GM21576 (cell line): ENCODE results near the gene PSMD2.
A peak's percentile ranks its signal among the peaks of the same experiment; 100 is the strongest.
"Not testable (repeated sequence)": the region's sequence is repeated elsewhere in the genome, so short reads cannot be mapped to it uniquely, and the experiment has no call there.

ENCODE experiments used
- ATAC-seq: cut with Tn5 transposase; IDR thresholded peaks from one replicate; pipeline ENCODE4 v1.9.1; 2021; ENCODE audit warnings: mild to moderate bottlenecking, moderate library complexity; ENCODE audit not compliant: unreplicated experiment

The PSMD2 gene

DNA sequence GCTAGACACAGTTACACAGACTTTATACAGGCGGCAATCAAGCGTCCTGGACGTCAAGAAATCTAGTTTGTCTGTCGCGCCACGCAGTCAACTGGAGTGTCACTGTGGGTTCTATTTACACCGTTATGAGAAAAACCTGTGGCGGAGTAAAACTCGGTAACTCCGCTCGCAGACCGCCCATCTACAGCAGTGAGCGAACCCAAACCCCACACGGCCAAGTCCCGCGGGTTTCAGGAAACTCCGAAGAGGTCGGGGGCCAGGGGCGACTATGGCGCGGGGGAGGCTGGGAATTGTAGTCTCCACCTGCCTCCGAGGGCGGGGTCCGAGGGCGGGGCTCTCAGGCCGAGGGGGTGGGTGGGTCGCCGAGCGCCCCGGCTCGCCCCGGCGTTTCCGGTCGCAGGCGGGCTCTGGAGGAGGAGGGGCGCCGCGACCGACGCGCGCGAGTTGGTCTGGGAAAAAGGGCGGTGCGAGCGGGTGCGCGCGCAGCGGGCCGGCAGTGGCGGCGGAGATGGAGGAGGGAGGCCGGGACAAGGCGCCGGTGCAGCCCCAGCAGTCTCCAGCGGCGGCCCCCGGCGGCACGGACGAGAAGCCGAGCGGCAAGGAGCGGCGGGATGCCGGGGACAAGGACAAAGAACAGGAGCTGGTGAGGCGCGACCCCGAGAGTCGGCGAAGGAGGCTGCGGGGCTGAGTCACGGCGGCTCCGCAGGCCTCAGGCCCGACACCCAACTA, at the start of gene PSMD2:
TSS of gene PSMD2 (plus strand) at position 483 of the 729 bp plus-strand sequence. CDS start at position 509, 26 bp downstream.
- peak; percentile 92 for ATAC-seq

DNA sequence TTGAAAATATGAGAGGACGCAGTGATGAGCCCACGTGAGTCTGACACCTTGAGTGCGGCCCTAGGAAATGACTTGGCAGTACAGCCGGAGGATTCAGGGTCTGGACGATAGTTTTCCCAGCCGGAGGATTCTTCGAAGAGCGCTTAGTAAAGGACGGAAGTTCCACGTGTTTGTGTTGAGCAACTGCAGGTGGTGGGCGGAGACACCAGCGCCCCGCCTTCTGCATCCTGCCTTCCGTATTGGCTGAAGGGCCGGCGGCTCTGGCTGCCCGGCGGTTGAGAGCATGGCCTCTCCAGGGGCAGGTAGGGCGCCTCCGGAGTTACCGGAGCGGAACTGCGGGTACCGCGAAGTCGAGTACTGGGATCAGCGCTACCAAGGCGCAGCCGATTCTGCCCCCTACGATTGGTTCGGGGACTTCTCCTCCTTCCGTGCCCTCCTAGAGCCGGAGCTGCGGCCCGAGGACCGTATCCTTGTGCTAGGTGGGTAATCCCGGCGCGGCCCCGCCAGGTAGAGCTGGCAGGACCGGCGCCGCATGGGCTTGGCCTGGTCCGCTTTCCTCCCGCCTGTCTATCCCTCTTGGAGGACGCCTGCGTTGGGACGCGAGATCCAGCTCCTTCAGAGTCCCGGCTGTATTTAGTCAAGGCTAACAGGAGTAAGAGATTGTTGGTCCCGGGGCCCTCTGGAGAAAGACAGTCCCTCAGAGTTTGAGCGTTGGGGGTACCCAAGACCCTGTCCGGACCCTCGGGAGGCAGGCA, 49.5 kb upstream of the PSMD2 start, which contains the start of gene EEF1AKMT4:
TSS of gene EEF1AKMT4 (plus strand) at position 261 of the 755 bp plus-strand sequence. CDS start at position 284, 23 bp downstream.
- ATAC-seq: peak; percentile 88

DNA sequence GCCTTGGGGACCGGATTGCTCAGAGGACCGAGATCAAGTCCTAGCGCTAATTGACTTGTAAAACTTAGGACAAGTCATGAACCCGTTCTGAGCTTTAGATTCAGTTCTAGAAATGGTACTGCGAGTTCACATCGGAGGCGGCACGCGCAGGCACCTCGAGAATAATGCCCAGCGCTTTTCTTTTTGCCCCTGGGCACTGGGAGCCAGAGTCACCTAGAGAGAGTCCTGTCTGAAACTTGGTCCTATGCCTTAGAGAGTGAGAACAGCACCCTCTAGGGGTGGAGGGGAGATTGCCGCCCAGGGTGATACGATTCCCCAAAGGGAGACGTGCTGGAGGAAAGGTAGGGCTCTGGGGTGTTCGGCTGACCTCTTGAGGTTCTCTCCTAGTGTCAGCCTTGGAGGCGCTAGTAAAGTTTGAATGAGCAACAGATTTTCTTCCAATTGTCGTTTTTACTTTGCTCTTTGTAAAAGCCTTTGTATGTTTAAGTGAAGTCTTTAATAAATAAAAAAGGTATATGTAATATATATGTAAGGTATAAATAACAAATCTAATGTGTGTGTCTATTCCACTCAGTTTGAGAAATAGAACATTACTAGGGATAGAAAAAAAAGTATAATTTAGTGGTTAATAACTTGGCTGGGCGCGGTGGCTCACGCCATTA, 48.7 kb upstream of the PSMD2 start:
- ATAC-seq: peak; percentile 80

DNA sequence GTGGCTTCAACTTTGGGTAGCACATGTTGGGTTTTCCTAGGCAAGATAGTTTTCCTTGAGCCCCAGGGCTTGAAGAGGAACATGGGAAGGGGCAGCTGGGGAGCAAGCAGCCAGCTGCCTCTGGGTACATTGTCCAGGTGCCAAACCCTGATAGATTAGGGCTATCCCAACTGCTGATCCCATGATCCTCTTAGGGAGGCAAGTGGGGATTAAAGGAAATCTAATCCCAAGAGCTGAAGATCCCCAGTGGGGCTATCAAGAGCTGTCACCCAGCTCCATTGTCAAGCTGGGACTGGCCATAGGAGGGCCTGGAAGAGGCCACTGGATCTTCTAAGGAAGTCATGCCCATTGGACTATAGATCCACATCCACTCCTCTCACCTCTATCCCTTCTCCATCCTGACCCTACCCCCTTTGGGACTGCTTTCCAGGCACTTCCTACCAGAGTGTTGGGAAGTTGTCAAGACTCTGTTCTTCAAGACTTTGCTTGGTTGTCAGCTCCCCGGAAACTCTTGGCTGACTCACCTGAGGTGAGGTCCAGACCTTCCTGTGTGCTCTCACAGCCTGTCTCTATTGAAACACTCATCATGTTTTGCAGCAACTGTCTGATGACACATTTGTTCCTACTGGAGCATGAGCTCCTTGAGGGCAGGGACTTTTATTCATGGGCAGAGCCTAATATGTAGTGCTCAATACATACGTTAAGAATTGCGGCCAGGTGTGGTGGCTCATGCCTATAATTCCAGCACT, 43.6 kb upstream of the PSMD2 start:
- no peak for ATAC-seq

DNA sequence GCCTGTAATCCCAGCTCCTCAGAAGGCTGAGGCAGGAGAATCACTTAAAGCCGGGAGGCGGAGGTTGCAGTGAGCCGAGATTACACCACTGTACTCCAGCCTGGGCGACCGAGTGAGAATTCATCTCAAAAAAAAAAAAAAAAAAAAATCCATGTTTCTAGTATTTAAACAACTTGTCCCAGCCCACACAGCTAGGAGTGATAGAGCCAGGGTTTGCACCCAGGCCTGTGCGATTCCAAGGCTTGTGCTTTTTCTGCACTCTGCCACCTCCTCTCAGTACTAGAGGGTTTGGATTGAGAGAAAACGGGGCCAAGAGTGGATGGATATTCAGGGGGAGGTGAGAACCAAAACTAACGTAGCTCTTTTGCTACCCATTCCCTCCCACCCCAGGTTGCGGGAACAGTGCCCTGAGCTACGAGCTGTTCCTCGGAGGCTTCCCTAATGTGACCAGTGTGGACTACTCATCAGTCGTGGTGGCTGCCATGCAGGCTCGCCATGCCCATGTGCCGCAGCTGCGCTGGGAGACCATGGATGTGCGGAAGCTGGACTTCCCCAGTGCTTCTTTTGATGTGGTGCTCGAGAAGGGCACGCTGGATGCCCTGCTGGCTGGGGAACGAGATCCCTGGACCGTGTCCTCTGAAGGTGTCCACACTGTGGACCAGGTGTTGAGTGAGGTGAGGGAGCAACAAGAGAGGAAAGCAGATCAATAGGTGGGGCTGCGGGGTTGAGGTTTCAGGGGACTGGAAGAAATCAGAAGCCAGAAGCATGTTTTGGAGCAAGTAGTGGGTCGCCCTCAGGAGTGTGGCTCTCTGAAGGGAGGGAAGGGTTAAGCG, 41.7 kb upstream of the PSMD2 start:
- ATAC-seq: no peak

DNA sequence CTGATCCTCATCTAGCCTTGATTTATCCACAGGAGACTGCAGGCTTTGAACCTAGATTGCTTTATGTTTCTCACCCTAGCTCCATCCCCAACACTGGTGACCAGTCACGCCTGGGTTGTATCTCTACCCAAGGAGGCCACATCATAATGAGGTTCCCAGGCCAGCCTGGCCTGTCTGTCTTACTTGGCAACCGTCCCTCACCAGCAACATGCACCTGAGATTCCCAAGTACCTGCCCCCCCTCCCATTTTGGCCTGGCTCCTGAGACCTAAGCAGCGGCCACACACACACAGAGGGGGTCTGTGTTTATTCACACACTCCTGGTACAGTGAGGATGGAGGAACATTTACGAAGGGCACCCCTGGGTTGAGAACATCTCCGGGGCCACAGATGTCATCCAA, 40.1 kb upstream of the PSMD2 start:
- ATAC-seq: no peak

DNA sequence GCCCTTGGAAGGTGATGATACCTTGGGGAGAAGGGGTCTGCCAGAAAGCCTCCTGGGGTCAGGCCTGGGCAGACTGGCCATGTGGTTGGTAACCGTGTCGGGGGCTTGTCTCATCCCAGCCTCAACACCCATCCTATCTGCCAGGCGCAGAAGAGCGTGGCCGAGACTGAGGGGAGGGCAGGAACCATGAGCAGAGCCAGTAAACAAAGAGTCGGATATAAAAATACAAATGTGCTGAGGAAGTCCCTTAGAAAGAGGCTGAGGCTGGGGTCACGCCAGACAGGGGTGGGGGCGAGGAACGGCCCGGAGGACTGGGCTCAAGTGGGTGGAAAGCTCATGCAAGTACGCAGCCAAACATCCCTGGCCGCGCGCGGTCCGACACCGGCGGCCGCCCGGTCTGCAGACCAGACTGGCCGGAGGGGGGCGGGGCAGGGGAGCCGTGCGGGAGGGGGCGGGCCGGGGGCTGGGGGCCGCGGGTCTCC, 39.6 kb upstream of the PSMD2 start:
- ATAC-seq: no peak

DNA sequence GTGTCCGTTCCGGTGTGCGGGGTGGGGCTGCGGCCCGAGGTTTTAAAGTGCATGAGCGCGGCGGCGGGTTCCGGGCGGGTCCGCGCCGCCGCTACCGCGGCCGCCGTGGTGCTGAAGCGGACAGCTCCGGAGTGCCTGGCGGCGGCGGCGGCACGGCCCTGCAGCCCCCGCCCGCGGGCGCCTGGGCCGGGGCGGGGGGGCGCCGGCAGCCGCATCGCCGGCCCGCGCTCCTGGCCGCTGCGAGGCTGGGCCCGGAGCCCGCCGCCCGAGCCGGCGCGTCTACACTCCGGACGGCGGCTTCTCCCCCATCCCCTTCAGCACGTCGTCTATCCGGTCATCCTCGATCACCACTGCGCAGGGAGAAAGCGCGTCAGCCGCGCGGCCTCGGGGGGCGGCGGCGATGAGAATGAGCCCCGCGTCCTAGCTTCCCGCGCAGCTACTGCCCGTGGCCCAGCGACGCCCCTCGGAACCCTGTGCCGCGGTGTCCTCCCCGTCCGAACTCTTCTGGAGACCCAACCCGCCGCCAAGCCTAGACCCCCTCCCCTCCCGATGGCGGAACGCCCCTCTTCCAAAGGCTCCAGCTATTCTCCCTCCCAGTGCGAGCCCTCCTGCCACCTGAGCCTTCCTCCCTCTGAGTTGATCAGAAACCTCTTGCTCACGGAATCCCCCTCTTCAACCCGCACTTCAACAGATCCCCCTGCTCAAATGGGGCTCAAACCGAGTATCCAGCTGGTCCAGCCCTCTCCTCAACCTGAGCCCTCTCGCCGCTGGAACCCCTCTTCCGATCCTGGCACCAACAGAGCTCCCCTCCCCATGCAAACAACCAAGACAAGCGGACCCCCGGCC, 38.9 kb upstream of the PSMD2 start:
- no peak for ATAC-seq

DNA sequence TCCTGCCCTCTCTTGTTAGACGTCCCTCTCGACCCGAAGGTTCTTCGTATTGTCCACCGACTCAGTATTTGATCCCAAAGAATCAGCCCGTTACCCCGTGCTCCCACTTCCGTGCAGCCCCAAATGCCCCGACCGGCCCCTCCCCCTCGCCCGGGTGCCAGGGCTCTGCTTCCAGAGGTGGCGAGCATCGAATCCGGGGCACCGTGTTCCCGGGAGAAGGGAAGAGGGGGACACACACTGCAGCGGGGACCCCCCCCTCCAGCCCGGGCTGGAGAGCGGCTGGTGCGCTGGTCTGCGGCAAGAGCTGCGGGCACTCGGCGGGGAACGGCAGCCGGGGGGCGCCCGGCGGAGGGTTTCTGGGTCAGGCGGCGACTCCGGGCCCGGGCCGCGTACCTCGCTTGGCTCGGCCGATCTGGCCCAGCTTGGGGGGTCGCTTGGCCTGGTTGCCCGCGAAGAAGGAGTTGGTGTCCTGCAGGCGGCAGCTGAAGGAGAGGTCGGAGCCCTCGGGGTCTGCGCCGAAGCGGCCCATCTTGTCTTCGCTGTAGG, 38.2 kb upstream of the PSMD2 start:
- no peak for ATAC-seq

DNA sequence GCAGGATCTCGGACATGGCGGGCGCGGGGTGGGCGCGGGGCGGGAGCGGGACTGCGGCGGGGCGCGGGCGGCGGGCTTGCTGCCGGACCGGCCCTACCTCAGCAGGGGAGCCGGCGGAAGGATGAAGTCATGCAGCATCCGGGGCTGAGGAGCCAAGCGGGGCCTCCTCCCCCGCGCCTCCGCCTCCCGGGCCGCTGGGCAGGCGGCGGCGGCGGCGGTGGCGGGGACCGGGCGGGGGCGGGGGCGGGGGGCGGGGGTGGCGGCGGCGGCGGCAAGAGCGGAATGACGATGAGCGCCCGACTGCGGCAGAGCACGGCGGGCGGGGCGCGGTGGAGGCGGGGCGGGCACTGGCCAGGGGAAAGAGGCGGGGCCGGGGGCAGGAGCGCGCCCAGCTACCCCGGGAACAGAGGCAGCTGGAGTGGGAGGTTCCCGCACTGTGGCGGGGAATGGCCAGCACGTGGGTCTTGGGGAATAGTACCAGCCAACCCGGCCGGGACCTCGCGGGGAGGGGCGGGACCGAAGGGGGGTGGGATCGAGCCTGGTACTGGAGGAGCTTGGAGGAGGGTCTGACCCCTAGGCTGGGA, 37.7 kb upstream of the PSMD2 start, which contains the start of gene CAMK2N2:
TSS of gene CAMK2N2 (minus strand) at position 284 of the 584 bp plus-strand sequence. CDS start at position 16, 268 bp downstream.
- no peak for ATAC-seq

DNA sequence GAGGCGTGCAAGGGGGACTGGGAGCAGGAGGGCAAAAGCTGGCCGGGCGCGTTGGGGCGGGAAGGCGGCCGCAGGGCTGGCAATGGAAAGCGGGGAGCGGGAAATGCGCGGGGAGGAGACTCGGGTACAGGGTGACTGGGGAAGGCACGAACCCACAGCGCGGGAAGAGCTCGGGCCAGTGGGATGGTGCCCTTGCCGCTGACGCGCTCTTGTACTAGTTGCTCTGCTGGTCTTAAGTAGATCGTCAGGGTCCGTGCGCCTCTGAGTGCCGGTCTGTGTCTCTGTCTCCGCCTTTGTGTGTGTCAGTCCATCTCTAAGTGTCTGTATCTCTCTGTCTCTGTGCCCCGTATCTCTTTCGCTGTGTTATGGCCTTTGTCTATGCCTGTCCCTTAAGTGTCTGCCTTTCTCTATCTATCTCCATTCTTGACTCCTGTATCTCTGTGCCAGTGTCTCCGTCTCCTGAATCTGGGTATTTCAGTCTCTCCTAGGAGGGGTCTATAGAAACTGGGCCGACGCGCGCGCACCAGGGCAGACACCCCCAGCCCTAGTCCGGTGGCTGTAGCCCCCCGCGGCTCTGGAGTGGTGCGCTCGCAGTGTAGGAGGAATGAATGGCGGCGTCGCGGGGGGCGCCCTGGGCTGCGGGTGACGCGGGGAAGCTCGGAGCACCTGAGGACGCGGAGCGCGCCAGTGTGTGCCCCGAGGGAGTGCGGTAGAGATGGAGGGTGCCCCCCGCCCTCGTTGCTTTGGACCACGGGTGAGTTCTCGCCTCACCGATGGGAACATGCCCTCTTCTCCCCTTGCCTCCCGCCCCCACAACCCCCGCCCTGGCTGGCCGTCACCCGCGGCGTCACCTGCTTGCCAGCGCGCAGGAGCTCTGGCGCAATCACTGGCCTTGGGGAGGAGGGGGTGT, 36.9 kb upstream of the PSMD2 start:
- no peak for ATAC-seq

DNA sequence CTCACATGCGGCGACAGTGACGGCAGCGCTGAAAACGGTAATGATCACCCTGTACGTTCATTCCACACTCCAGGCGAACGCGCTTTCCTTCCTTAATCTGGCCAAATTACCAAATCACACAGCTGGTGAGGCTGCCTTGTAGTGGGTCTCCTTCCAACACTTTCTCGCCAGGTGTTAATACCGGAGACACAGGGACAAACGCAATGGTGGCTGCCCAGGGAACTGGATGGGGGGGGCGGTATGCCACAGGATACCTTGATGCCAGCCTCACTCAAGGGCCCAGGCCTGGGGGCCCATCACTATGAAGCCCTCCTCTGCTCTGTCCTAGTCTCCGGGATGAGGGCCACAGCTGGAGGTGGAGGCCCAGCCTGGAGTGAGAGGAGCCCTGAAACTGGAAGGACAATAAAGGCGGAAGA, 36.3 kb upstream of the PSMD2 start:
- no peak for ATAC-seq

DNA sequence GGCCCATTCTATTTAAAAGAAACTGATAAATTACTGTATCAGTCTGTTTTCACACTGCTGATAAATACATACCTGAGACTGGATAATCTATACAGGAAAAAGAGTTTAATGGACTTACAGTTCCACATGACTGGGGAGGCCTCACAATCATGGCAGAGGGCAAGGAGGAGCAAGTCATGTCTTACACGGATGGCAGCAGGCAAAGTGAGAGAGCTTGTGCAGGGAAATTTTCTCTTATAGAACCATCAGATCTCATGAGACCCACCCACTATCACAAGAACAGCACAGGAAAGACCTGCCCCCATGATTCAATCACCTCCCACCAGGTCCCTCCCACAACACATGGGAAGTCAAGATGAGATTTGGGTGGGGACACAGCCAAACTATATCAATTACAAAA, 31.8 kb upstream of the PSMD2 start:
- not testable (repeated sequence) for ATAC-seq

DNA sequence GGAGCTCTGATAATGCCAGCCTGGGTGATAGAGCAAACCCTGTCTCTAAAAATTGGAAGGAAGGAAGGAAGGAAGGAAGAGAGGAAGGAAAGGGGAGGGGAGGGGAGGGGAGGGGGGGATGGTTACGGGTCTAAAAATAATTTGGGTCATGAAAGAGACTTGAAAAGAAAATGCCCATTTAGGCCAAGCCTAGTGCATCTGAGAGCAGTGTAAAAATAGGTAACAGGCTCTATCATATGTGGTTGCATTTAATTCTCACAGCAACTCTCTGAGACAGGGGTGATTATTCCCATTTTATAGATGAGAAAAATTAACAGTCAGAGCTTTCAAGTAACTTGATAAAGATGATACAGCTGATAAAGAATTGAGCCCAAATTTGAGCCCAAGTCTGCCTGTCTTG, 26.8 kb upstream of the PSMD2 start:
- no peak for ATAC-seq

DNA sequence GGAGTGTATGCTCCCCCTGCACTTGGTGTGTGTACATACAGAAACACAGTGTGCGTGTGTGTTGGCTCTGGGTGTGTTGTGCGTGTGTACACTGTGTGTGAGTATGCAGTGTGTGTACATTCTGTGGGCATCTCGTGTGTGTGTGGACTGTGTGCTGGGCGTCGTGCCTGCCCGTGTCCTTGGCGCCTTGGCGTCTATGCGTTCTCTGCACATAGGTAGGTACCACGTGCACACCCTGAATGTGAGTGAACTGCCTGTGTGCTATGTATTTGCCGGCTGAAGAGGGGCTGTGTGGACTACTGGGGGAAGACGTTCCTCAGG, 23.7 kb upstream of the PSMD2 start:
- no peak for ATAC-seq

DNA sequence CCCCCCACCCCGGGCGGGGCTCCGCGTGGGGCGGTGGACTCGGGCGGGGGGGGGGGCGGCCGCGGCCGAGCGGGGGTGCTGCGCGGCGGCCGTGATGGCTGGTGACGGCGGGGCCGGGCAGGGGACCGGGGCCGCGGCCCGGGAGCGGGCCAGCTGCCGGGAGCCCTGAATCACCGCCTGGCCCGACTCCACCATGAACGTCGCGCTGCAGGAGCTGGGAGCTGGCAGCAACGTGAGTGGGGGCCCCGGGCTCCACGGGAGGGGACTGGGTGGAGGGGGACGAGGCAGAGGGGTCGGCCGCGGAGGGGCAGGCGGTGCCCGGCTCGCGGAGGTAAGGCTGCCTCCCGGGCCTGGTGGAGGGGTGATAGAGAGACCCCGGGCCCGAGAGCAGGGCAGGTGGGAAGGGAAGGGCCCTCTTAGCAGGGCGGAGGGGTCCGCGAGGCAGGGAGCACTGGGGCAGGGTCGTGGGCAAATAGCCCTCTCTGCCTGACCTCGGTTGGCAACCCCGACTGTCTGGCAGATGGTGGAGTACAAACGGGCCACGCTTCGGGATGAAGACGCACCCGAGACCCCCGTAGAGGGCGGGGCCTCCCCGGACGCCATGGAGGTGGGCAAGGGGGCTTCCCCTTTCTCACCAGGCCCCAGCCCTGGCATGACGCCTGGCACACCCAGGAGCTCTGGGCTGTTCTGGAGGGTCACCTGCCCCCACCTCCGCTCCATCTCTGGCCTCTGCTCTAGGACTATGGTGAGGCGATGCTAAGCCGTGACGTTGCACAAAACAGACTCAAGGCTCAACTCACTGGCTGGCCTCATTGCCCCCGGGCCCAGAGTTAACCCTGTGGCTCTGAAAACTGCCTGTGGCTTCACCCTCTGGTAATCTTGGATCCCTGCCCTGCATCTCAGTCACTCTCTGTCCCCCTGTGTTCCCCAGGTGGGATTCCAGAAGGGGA, 22.8 kb upstream of the PSMD2 start, which contains the start of gene ECE2:
TSS of gene ECE2 (plus strand) at position 62 of the 950 bp plus-strand sequence. CDS start at position 194, 132 bp downstream.
- no peak for ATAC-seq
